ENCODE data around the gene YIF1B. TPM values are rescaled to one million over a fixed set of nuclear protein-coding genes. Genes with fewer than 3 reads are reported as not detected.

YIF1B gene
- total RNA-seq, 3 donors from 2014 or later = 48.0 to 60.1 (median 50.4) TPM

DNA sequence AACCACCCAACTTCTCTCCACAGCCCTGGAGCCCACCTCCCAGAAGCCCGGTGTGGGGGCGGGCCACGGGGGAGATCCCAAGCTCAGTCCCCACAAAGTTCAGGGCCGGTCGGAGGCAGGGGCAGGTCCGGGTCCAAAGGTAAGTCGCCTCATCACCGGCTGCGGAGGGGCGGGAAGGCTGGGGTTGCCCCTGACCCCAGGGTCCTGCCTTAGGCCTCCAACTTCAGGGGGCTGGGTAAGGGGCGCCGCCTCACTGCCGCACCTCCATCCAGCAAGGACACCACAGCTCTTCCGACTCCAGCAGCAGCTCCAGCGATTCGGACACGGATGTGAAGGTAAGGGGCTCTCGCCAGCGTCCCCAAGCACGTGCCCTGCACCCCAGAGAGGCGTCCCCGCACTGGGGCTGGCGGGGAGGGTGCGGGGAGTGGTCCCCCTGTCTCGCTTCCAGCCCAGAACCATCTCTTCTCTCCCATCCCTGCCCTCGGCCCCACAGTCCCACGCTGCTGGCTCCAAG is 11.3 kb downstream of the YIF1B start:
- peaks cover 13% of the 10 kb centered on the region for H3K36me3 Mint-ChIP-seq (ENCODE audit: insufficient read depth)
- no peak overlapping the region for H3K4me3 Mint-ChIP-seq
- DNase-seq = no peak
- no peaks in the 10 kb centered on the region for H3K9me3 Mint-ChIP-seq
- H3K4me1 Mint-ChIP-seq (ENCODE audit: low read depth) = no peaks in the 10 kb centered on the region
- no peak for ATAC-seq
- no peaks in the 10 kb centered on the region for H3K27me3 Mint-ChIP-seq (ENCODE audit: low read depth)

DNA sequence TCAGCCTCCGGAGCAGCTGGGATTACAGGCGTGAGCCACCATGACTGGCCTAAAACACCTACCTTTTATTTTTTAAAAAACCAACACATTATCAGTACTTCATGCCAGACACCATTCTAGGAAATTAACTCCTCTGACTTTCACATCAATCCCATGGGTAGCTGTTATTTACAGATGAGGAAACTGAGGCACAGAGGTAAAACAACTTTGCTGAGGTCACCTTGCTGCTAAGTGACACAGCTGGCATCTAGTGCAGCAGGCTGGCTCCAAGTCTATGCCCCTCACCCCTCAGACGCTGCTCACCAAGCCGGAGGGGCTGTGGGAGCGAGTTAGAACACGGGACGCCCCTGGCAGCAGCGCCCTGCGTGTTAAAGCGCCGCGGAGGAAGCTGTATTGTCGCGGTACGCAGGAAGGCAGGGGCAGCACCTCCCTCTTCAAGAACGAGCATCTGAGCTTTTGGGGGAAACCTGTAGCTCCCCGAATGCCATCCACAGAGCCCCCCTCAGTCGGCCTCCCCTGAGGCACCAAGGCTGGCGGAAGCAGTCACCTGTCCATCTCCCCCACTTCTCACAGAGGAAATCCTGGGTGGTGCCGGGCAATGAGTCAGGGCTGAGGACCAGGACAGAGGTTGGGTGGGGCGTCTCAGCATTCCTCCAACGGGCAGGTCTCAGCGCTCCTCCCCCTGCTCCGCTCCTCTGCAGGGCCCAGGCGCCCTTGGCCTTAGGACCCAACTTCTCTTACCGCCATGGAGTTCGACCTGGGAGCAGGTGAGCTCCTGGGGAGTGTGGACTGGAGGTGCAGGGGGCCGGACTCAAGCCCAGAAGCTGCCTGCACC is 12.0 kb downstream of the YIF1B start, which contains the start of gene C19orf33:
Gene C19orf33, plus strand, starts transcription at position 735 of the 835 bp plus-strand sequence. Its CDS starts 11 bp downstream, at position 746.
- no peaks in the 10 kb centered on the region for H3K27me3 Mint-ChIP-seq (ENCODE audit: low read depth)
- no peak within 1 kb of the TSS for H3K4me3 Mint-ChIP-seq
- ATAC-seq (no peak), DNase-seq (no peak)
- peaks cover 13% of the 10 kb centered on the region for H3K36me3 Mint-ChIP-seq (ENCODE audit: insufficient read depth)
- H3K4me1 Mint-ChIP-seq (ENCODE audit: low read depth) = no peaks in the 10 kb centered on the region
- no peaks in the 10 kb centered on the region for H3K9me3 Mint-ChIP-seq

DNA sequence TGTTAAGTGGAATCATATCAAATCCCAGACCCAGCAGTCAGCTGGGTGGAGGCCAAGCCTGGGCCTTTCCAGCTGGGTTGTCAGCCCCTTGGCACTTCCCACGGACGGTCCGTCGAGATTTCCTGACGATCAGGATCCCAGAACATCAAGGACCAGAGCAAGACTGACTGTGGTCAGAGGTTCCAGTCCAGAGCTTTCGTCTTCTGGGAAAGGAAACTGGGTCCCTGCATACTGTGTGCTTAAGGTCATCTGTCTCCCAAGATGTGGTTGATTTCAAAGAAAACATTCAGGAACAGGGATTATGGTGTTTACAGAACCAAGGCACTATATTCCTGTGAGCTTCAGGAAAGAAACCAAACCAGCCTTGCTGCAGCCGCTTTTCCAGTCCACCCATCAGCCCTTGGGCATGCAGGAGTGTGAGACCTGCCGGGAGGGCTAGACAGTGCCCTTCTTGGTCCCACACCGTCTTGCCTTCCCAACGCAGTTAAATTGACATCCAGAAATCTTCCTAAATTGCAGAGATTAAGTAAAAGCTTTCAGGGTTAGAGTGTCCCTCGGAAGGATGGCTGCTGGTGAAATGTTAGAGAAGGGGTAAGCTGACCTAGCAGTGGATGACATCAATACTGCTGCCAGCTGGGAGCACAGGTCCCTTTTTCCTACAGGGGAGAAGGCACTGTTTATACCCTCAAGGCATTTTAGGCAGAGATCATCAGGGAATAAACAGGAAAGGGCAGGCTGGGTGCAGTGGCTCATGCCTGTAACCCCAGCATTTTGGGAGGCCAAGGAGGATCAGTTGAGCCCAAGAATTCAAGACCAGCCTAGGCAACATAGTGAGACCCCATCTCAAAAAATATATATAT is 16.7 kb downstream of the YIF1B start:
- H3K4me3 Mint-ChIP-seq = no peak overlapping the region
- no peaks in the 10 kb centered on the region for H3K36me3 Mint-ChIP-seq (ENCODE audit: insufficient read depth)
- H3K4me1 Mint-ChIP-seq (ENCODE audit: low read depth) = no peaks in the 10 kb centered on the region
- DNase-seq (no peak), ATAC-seq (no peak)
- no peaks in the 10 kb centered on the region for H3K9me3 Mint-ChIP-seq
- H3K27me3 Mint-ChIP-seq (ENCODE audit: low read depth) = no peaks in the 10 kb centered on the region

DNA sequence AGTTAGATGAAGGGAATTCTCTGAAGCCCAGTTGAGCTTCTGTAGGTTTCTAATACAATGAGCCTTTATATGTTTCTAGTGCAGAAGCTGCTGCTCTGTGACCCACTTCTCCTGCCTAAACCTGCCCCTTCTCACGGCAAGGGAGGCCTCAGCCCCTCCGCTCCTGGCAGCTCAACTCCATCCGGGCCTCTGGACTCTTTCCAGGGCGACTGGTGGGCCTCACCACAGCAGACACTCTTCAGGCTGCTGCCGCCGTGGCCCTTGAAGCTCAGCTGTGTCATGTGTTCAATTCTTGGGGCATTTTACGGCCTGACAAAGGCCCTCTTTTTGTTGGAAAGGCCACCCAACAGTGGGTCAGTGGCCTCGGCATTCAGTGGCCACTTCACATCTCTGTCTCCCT is 21.7 kb downstream of the YIF1B start:
- DNase-seq = no peak
- Mint-ChIP-seq H3K4me3 (no peak overlapping the region), H3K36me3 (ENCODE audit: insufficient read depth) (peaks cover 7% of the 10 kb centered on the region), H3K27me3 (ENCODE audit: low read depth) (no peaks in the 10 kb centered on the region), H3K4me1 (ENCODE audit: low read depth) (no peaks in the 10 kb centered on the region), H3K9me3 (no peaks in the 10 kb centered on the region)
- ATAC-seq = no peak

DNA sequence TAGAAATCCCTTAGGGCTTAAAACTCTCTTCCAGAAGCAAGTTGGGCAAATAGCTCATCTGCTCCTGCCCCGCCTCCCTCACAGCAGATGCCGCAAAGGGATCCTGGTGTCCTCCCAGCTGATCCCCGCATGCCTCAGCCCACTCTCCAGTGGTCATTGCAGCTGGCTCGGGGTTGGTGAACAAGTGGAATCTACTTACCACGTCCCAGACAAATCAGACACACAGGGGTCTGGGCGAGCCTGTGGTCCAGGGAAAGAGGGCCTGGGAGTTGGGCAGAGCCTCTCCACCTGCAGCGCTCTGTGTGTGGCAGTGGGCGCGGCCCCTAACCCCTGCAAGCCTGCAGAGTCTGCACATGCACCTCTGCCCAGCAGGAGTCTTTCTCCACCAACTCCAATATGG is 22.5 kb downstream of the YIF1B start:
- peaks cover 7% of the 10 kb centered on the region for H3K36me3 Mint-ChIP-seq (ENCODE audit: insufficient read depth)
- no peaks in the 10 kb centered on the region for H3K4me1 Mint-ChIP-seq (ENCODE audit: low read depth)
- H3K27me3 Mint-ChIP-seq (ENCODE audit: low read depth) = no peaks in the 10 kb centered on the region
- ATAC-seq = no peak
- no peak overlapping the region for H3K4me3 Mint-ChIP-seq
- DNase-seq = no peak
- H3K9me3 Mint-ChIP-seq = no peaks in the 10 kb centered on the region

DNA sequence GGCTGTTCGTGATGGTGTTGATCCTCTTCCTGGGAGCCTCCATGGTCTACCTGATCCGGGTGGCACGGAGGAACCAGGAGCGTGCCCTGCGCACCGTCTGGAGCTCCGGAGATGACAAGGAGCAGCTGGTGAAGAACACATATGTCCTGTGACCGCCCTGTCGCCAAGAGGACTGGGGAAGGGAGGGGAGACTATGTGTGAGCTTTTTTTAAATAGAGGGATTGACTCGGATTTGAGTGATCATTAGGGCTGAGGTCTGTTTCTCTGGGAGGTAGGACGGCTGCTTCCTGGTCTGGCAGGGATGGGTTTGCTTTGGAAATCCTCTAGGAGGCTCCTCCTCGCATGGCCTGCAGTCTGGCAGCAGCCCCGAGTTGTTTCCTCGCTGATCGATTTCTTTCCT is 23.9 kb downstream of the YIF1B start:
- Mint-ChIP-seq H3K27me3 (ENCODE audit: low read depth) (no peaks in the 10 kb centered on the region), H3K4me1 (ENCODE audit: low read depth) (no peaks in the 10 kb centered on the region), H3K36me3 (ENCODE audit: insufficient read depth) (peaks cover 8% of the 10 kb centered on the region), H3K4me3 (no peak overlapping the region), H3K9me3 (no peaks in the 10 kb centered on the region)
- ATAC-seq (no peak), DNase-seq (no peak)

DNA sequence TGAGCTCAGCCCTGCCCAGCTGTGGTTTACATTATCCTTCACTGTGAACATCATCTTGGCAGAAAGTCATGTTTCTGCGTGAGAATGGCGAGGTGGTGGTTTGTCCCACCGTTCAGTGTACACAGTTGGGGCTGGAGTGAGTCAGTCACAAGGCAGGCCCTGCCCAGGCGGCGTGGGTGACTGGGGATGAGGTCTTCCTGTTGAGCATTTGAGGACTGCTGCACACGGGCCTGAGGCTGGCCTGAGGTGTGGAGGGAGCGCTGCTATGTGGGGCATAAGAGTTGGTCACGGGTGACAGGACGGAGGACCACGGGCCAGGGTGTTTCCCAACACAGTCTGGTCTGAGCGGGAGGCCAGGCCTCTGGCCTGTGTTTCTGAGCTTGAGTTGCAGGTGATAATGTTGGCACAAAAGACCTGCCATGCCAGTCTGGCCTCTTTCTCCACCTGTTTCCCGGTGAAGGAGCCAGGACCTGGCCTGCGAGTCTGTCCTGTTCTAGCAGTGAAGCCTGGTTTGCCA is 25.1 kb downstream of the YIF1B start:
- Mint-ChIP-seq H3K4me3 (no peak overlapping the region), H3K4me1 (ENCODE audit: low read depth) (no peaks in the 10 kb centered on the region), H3K36me3 (ENCODE audit: insufficient read depth) (peaks cover 11% of the 10 kb centered on the region), H3K27me3 (ENCODE audit: low read depth) (no peaks in the 10 kb centered on the region), H3K9me3 (no peaks in the 10 kb centered on the region)
- no peak for DNase-seq
- ATAC-seq = no peak

DNA sequence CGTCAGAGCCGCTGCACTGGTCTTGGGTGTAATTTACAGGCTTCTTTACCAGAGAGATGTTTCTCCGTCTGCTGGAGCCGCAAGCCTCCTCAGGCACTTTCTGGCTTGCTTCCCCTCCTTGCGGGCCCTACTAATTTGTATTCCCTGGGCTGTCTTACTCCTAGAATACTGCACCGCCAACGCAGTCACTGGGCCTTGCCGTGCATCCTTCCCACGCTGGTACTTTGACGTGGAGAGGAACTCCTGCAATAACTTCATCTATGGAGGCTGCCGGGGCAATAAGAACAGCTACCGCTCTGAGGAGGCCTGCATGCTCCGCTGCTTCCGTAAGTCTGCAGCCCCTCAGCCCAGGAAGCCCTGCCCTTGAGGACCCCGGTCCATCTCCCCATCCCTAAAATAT is 25.8 kb downstream of the YIF1B start:
- Mint-ChIP-seq H3K36me3 (ENCODE audit: insufficient read depth) (peaks cover 13% of the 10 kb centered on the region), H3K27me3 (ENCODE audit: low read depth) (no peaks in the 10 kb centered on the region), H3K9me3 (no peaks in the 10 kb centered on the region), H3K4me3 (no peak overlapping the region), H3K4me1 (ENCODE audit: low read depth) (no peaks in the 10 kb centered on the region)
- ATAC-seq = no peak
- DNase-seq = no peak

DNA sequence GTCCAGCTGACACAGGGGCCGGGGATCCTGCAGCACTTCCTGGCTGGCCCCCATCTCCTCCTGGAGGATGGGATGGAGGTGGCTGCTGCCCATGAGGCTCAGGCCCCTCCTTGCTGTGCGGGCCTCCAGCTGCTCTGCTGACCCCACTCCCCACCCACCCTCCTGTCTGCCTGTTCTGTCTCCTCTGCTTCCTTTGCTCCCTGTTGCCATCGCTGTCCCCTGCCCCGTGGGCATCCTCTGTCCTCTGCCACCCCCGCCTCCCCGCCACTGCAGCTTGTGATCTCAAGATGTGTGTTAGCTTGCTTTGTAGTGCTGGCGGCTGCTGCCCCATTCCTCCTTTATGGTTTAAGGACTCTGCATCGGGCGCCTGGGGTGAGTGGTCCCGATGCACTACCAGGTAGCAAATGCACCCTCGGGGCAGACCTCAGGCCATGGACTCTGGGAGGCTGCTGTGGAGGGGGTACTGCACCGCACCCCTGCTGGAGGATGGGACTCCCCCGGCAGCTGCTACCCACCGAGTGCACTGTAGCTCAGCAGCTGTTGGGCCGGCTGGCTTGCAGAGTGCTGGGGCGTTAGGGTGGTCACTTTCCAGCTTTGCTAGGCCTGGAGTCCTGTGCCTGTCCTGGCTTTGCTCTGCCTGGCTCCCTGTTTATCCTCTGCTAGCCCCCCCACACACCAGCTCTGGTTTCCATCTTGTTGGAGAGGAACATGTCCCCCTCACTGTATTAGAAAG is 27.5 kb downstream of the YIF1B start:
- Mint-ChIP-seq H3K4me3 (no peak overlapping the region), H3K27me3 (ENCODE audit: low read depth) (no peaks in the 10 kb centered on the region), H3K9me3 (no peaks in the 10 kb centered on the region), H3K4me1 (ENCODE audit: low read depth) (no peaks in the 10 kb centered on the region), H3K36me3 (ENCODE audit: insufficient read depth) (peaks cover 13% of the 10 kb centered on the region)
- DNase-seq = no peak
- no peak for ATAC-seq

DNA sequence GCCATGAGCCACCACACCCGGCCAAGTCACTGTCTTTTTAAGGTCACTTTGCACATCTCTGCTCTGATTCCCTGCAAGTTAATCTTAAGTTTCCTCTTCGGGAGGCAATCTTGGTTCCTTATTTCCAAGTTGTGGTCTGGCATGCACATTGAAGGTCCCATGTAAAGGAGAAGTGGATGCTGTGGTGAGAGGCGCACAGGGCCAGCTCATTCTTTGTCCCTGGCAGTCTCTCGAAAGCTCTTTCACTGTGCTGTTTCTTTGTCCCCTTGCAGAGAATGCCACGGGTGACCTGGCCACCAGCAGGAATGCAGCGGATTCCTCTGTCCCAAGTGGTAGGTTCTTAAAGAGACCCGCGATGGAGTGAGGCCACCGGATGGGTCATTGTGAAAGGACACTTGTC is 28.1 kb downstream of the YIF1B start:
- no peak for DNase-seq
- no peak overlapping the region for H3K4me3 Mint-ChIP-seq
- no peak for ATAC-seq
- no peaks in the 10 kb centered on the region for H3K9me3 Mint-ChIP-seq
- H3K36me3 Mint-ChIP-seq (ENCODE audit: insufficient read depth) = peaks cover 13% of the 10 kb centered on the region
- no peaks in the 10 kb centered on the region for H3K4me1 Mint-ChIP-seq (ENCODE audit: low read depth)
- H3K27me3 Mint-ChIP-seq (ENCODE audit: low read depth) = no peaks in the 10 kb centered on the region

DNA sequence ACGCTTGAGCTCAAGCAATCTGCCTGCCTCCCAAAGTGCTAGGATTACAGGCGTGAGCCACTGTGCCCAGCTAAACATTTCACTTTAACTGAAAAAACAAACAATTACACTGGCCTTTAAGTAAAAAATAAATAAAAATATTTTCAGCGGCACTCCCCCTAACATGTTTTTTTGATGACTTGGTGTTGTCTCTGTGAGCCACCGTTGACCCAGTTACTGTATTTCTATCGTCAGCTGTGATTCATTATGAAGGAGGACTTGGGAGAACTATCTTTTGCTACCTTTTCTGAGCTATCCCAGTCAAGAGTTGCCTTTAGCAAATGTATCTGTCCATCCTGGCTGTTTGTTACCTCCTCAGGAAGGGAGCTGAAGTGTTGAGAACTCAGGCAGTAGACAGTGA is 30.2 kb downstream of the YIF1B start:
- Mint-ChIP-seq H3K4me1 (ENCODE audit: low read depth) (peaks cover 7% of the 10 kb centered on the region), H3K36me3 (ENCODE audit: insufficient read depth) (peaks cover 8% of the 10 kb centered on the region)

DNA sequence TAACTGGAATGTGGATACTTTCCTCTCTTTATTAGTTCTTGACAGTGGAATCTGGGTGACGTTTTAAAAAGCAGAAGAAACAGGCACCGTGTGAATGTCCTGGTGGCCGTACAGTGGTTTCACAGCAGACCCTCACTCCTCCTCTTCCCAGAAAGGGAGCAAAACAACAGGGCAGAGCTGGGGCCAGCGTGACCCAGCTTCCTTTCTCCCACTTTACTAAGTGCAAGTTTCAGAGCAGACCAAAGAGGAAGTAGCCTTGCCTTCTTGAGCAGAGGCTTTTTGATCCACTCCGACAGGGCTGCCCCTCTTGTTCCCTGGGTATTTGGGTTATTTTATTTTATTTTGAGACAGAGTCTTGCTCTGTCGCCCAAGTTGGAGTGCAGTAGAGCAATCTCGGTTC is 31.3 kb downstream of the YIF1B start:
- H3K9me3 Mint-ChIP-seq = no peaks in the 10 kb centered on the region
- H3K27me3 Mint-ChIP-seq (ENCODE audit: low read depth) = no peaks in the 10 kb centered on the region
- peaks cover 6% of the 10 kb centered on the region for H3K36me3 Mint-ChIP-seq (ENCODE audit: insufficient read depth)

More for the DNA sequence above, 30.2 kb downstream of the YIF1B start:
- Mint-ChIP-seq H3K4me3 (no peak overlapping the region), H3K9me3 (no peaks in the 10 kb centered on the region), H3K27me3 (ENCODE audit: low read depth) (no peaks in the 10 kb centered on the region)
- no peak for DNase-seq
- no peak for ATAC-seq

DNA sequence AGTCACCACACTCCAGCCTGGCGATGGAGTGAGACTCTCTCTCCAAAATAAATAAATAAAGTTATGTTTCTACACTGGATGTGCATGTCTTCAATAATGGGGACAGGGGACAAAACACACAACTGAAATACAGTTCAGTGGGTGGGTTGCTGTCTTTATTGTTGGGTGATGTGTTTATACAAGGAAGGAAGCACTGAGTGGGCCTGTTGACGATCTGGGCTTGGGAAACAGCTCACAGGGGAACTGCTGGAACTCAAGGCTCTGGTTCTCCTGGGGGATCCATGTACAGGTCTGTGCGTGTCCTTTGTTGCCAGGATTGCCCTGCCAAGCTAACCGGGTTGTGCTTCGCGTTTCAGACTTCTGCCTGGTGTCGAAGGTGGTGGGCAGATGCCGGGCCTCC is 32.5 kb downstream of the YIF1B start:
- Mint-ChIP-seq H3K36me3 (ENCODE audit: insufficient read depth) (peaks cover 6% of the 10 kb centered on the region), H3K27me3 (ENCODE audit: low read depth) (no peaks in the 10 kb centered on the region), H3K4me1 (ENCODE audit: low read depth) (peaks cover 7% of the 10 kb centered on the region), H3K4me3 (no peak overlapping the region), H3K9me3 (no peaks in the 10 kb centered on the region)
- DNase-seq (no peak), ATAC-seq (no peak)

More for the DNA sequence above, 31.3 kb downstream of the YIF1B start:
- Mint-ChIP-seq H3K4me3 (no peak overlapping the region), H3K4me1 (ENCODE audit: low read depth) (peaks cover 7% of the 10 kb centered on the region)
- DNase-seq (no peak), ATAC-seq (no peak)

Measured in activated T-cell treated with anti-CD3 and anti-CD28 coated beads, Interleukin-2, amount 50 U/mL, for 4 hours (primary cell).